Measurements from ENCODE around the gene RYR3.

RYR3 gene

GRCh38 chr15:33443708-33444107 lies 132.9 kb downstream of the RYR3 start:
- in situ Hi-C loops (cut with MboI; ENCODE audit: low sequenced_read_pairs), result no loop called here

GRCh38 chr15:33445984-33446383 lies 135.2 kb downstream of the RYR3 start:
- in situ Hi-C loops (cut with MboI; ENCODE audit: low sequenced_read_pairs), result no loop called here

- in situ Hi-C loops (cut with MboI; ENCODE audit: low sequenced_read_pairs), result no loop called here
Observed at GRCh38 chr15:33448151-33448550, 137.4 kb downstream of the RYR3 start.

GRCh38 chr15:33448961-33449606 lies 138.3 kb downstream of the RYR3 start:
- in situ Hi-C loops (cut with MboI; ENCODE audit: low sequenced_read_pairs), result no loop called here

- in situ Hi-C loops (cut with MboI; ENCODE audit: low sequenced_read_pairs), result no loop called here
Observed at GRCh38 chr15:33449810-33450209, 139.0 kb downstream of the RYR3 start.

- in situ Hi-C loops (cut with MboI; ENCODE audit: low sequenced_read_pairs), result no loop called here
Observed at GRCh38 chr15:33451385-33451784, 140.6 kb downstream of the RYR3 start.

GRCh38 chr15:33453761-33454160 lies 143.0 kb downstream of the RYR3 start:
- in situ Hi-C loops (cut with MboI; ENCODE audit: low sequenced_read_pairs), result no loop called here

GRCh38 chr15:33454346-33454745 lies 143.6 kb downstream of the RYR3 start:
- in situ Hi-C loops (cut with MboI; ENCODE audit: low sequenced_read_pairs), result no loop called here

- in situ Hi-C loops (cut with MboI; ENCODE audit: low sequenced_read_pairs), result no loop called here
Observed at GRCh38 chr15:33454996-33455395, 144.2 kb downstream of the RYR3 start.

GRCh38 chr15:33458421-33458820 lies 147.7 kb downstream of the RYR3 start:
- in situ Hi-C loops (cut with MboI; ENCODE audit: low sequenced_read_pairs), result no loop called here

- in situ Hi-C loops (cut with MboI; ENCODE audit: low sequenced_read_pairs), result no loop called here
Observed at GRCh38 chr15:33460166-33460805, 149.5 kb downstream of the RYR3 start.

- in situ Hi-C loops (cut with MboI; ENCODE audit: low sequenced_read_pairs), result no loop called here
Observed at GRCh38 chr15:33461671-33462070, 150.9 kb downstream of the RYR3 start.

GRCh38 chr15:33467146-33467815 lies 156.5 kb downstream of the RYR3 start:
- in situ Hi-C loops (cut with MboI; ENCODE audit: low sequenced_read_pairs), result no loop called here

- in situ Hi-C loops (cut with MboI; ENCODE audit: low sequenced_read_pairs), result no loop called here
Observed at GRCh38 chr15:33467816-33468163, 157.0 kb downstream of the RYR3 start.

GRCh38 chr15:33468740-33469139 lies 158.0 kb downstream of the RYR3 start:
- in situ Hi-C loops (cut with MboI; ENCODE audit: low sequenced_read_pairs), result no loop called here

- in situ Hi-C loops (cut with MboI; ENCODE audit: low sequenced_read_pairs), result no loop called here
Observed at GRCh38 chr15:33473005-33473404, 162.2 kb downstream of the RYR3 start.

- in situ Hi-C loops (cut with MboI; ENCODE audit: low sequenced_read_pairs), result no loop called here
Observed at GRCh38 chr15:33473714-33474113, 162.9 kb downstream of the RYR3 start.

- in situ Hi-C loops (cut with MboI; ENCODE audit: low sequenced_read_pairs), result no loop called here
Observed at GRCh38 chr15:33476076-33476475, 165.3 kb downstream of the RYR3 start.

GRCh38 chr15:33476908-33477307 lies 166.1 kb downstream of the RYR3 start:
- in situ Hi-C loops (cut with MboI; ENCODE audit: low sequenced_read_pairs), result no loop called here

- in situ Hi-C loops (cut with MboI; ENCODE audit: low sequenced_read_pairs), result no loop called here
Observed at GRCh38 chr15:33489335-33489734, 178.6 kb downstream of the RYR3 start.

- in situ Hi-C loops (cut with MboI; ENCODE audit: low sequenced_read_pairs), result no loop called here
Observed at GRCh38 chr15:33490703-33491102, 179.9 kb downstream of the RYR3 start.

- in situ Hi-C loops (cut with MboI; ENCODE audit: low sequenced_read_pairs), result no loop called here
Observed at GRCh38 chr15:33492434-33493052, 181.8 kb downstream of the RYR3 start.

Data from hTERT RPE-1 (cell line).